Esophagus squamous epithelium (tissue), 5 donors: ENCODE data around the gene CBLB. TPM values are rescaled to one million over a fixed set of nuclear protein-coding genes. Genes with fewer than 3 reads are reported as not detected.

Experiments used
- DNase-seq: peaks from one replicate; lab custom pipeline; 2025; lab: John Stamatoyannopoulos, UW
- H3K27ac ChIP-seq, 4 donors: fragments of 200-600 bp; sonication (generic); one replicate each; pipeline ENCODE4 v1.5.1; 2016 to 2019; ENCODE audit warnings: mild to moderate bottlenecking in 1 of 4
- H3K27me3 ChIP-seq, 4 donors: fragments of 200-600 bp; sonication (generic); 1 replicate in 3 of 4; 2 replicates in 1 of 4; pipeline versions ENCODE4 v1.5.1 to v1.6.0; 2017 to 2021; ENCODE audit warnings: antibody characterized with exemption in 1 of 4
- H3K36me3 ChIP-seq, 3 donors: fragments of 200-600 bp; sonication (generic); one replicate each; pipeline ENCODE4 v1.5.1; 2016 to 2019
- H3K4me1 ChIP-seq, 3 donors: fragments of 200-600 bp; sonication (generic); one replicate each; pipeline ENCODE4 v1.5.1; 2017 to 2019
- H3K4me3 ChIP-seq, 4 donors: fragments of 200-600 bp; sonication (generic); 1 replicate in 3 of 4; 2 replicates in 1 of 4; pipeline ENCODE4 v1.5.1; 2016 to 2019; ENCODE audit warnings: mild to moderate bottlenecking in 2 of 4, moderate library complexity in 1 of 4
- H3K9me3 ChIP-seq, 3 donors: fragments of 200-600 bp; sonication (generic); one replicate each; pipeline ENCODE4 v1.5.1; 2016 to 2019
- CTCF ChIP-seq, 6 experiments: fragments of 450-650 bp in 4 of 6; fragments of 200-600 bp in 2 of 6; sonication (generic) in 2 of 6; IDR thresholded peaks; one replicate each; pipeline ENCODE4 v1.5.1; 2016 to 2019; ENCODE audit warnings: antibody characterized with exemption in 6 of 6, mild to moderate bottlenecking in 4 of 6, moderate library complexity in 4 of 6
- POLR2A ChIP-seq, 4 donors: fragments of 450-650 bp; IDR thresholded peaks; one replicate each; pipeline ENCODE4 v1.6.1; 2017; ENCODE audit warnings: antibody characterized with exemption in 4 of 4, mild to moderate bottlenecking in 4 of 4, moderate library complexity in 3 of 4
- WGBS, 2 donors: methylation state at CpG; one replicate each; pipeline ENCODE4 v1.1.5; 2018; 5-methylcytosine and 5-hydroxymethylcytosine counted together
- intact Hi-C: fragments of 100-400 bp; cut with DNase I; formaldehyde crosslinking; loops from one replicate; pipeline ENCODE4 v1.15.0; 2022
- total RNA-seq, 4 donors: library from RNA; depleted of rRNA; stranded (reverse); fragments of >200 nt; gene quantifications; one replicate each; pipeline ENCODE4 v1.1.0, GENCODE V29; 2016
- donor health status: DM: yes; HTN: yes; CAD: no.

Gene CBLB
- total RNA-seq, 4 donors from 2014 or later = 6.7 to 29.4 (median 19.6) TPM

DNA sequence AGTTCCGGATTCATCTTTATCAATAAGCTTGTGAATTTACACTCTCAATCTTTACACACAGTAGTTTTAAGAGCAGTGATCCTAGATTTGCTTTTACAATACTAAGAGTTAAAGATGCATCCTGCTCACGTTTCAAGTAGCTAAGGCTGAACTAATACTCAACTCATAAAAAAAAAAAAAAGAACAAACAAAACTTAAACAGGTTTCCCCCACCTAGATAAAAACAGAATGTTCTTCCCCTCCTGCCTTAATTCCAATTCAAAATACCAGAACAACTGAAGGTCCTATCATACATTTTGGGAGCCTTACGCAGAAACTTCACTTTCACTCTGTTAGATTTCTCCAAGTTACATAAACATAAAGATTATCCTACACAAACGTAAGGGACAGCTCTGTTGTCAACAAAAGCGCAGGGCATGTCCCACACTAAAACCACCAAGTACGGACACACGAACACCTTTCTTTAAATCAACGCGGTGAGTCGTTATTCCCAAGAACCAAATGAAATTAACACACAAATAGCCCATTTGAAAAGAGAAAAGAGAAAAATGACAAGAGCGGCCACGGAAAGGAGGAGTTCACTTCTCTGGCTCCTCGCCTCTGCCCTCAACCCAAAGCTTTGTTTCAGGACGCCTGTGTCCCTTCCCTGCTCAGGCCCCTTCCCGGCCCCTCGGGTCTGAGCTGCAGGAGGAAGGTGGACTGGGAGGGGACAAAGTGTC is 941 bp downstream of the CBLB start:
- Histone ChIP-seq H3K36me3 (no peaks in the 10 kb centered on the region), H3K4me3 (peak overlapping the region; percentile 71 to 93 (median 90)), H3K27me3 (no peaks in the 10 kb centered on the region), H3K9me3 (no peaks in the 10 kb centered on the region), H3K4me1 (peaks cover 3 to 52% (median 5%) of the 10 kb centered on the region in 3 donors), H3K27ac (peak overlapping the region; percentile 90 to 98 (median 97))
- intact Hi-C loops = no loop called here
- DNase-seq = no peak
- WGBS, 2 donors = 1 to 2% methylated on average over 16 of the region's 16 CpGs
- TF ChIP-seq POLR2A (IDR thresholded peaks at IDR 0.05) (no peak), CTCF (IDR thresholded peaks at IDR 0.05) (no peak)

DNA sequence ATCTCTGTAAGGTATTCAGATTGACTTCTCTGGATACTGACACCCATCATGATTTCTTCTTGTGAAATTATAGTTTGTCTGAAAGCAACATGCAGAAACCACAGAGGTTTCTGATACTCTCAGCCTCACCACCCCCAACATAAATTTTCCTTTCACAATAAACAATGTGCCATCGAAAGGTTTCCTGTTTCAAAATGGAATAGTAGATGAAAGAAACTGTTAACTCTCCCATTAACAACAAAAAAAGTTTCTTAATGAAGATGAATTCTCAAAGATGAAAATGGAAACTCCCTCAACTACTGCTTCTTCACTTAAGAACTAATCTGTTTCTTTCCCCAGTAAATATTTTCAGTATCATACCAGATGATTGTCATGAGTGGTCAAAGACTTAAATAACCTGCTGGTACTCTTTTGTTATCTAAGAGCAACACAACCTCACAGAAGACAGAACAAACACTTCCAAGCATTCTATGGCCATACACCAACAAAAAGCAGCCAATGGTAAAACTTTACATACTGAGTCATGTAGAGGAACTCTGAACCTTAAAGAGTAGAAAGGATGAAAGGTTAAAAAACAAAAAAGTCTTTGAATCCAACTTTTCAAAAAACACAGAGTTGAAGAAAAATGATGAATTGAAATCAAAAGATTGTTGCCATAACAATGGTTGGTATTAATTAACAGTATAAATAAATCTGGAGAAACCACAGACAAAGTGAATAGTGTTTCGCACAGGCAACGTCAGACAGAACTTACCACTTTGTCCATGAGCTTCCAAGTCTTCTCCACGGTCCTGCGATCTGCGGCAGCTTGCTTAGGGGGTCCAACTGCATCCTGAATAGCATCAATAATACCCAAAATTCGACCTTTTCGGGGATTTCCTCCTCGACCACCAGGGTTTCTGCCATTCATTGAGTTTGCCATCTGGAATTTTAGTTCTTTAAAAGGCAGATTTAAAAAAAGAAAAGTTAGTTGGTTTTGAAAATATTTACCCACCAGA is 1.9 kb downstream of the CBLB start:
- WGBS, 2 donors = 23 to 27% methylated on average over 9 of the region's 9 CpGs
- H3K4me3 ChIP-seq = peak overlapping the region; percentile 71 to 93 (median 90)
- intact Hi-C loops = no loop called here
- H3K4me1 ChIP-seq = peaks cover 3 to 53% (median 5%) of the 10 kb centered on the region in 3 donors
- H3K9me3 ChIP-seq = no peaks in the 10 kb centered on the region
- H3K27me3 ChIP-seq = no peaks in the 10 kb centered on the region
- DNase-seq = no peak
- H3K27ac ChIP-seq = peak overlapping the region; percentile 90 to 98 (median 97)
- H3K36me3 ChIP-seq = no peaks in the 10 kb centered on the region
- TF ChIP-seq CTCF (IDR thresholded peaks at IDR 0.05) (no peak), POLR2A (IDR thresholded peaks at IDR 0.05) (peak in 1 of 4 donors; percentile 14)

- peak overlapping the region in 3 of 4 donors; percentile 16 to 93 (median 91) for H3K4me3 ChIP-seq
- peak overlapping the region in 3 of 4 donors; percentile 5 to 97 (median 97) for H3K27ac ChIP-seq
- H3K4me1 ChIP-seq = peaks cover 3 to 63% (median 5%) of the 10 kb centered on the region in 3 donors
- DNase-seq = no peak
- H3K27me3 ChIP-seq = no peaks in the 10 kb centered on the region
- TF ChIP-seq POLR2A (IDR thresholded peaks at IDR 0.05) = no peak
- TF ChIP-seq CTCF (IDR thresholded peaks at IDR 0.05) = no peak
- H3K36me3 ChIP-seq = no peaks in the 10 kb centered on the region
- 81 to 86% methylated on average over 1 of the region's 1 CpG for WGBS, 2 donors
- H3K9me3 ChIP-seq = no peaks in the 10 kb centered on the region
- intact Hi-C loops = no loop called here
Observed at GRCh38 chr3:105865867-105866350, 2.9 kb downstream of the CBLB start.

GRCh38 chr3:105865016-105865623 is 3.7 kb downstream of the CBLB start:
- WGBS, 2 donors = 63% methylated on average over 1 of the region's 1 CpG
- H3K27me3 ChIP-seq = no peaks in the 10 kb centered on the region
- H3K9me3 ChIP-seq = no peaks in the 10 kb centered on the region
- peaks cover 0 to 6% (median 0%) of the 10 kb centered on the region in 3 donors for H3K36me3 ChIP-seq
- intact Hi-C loops = no loop called here
- TF ChIP-seq CTCF (IDR thresholded peaks at IDR 0.05) (no peak), POLR2A (IDR thresholded peaks at IDR 0.05) (no peak)
- no peak for DNase-seq
- H3K4me1 ChIP-seq = peaks cover 3 to 64% (median 5%) of the 10 kb centered on the region in 3 donors
- peak overlapping the region in 2 of 4 donors; percentile 14 to 97 for H3K27ac ChIP-seq
- peak overlapping the region in 3 of 4 donors; percentile 16 to 93 (median 91) for H3K4me3 ChIP-seq
